ENCODE measurements around the gene RPS26.

DNA sequence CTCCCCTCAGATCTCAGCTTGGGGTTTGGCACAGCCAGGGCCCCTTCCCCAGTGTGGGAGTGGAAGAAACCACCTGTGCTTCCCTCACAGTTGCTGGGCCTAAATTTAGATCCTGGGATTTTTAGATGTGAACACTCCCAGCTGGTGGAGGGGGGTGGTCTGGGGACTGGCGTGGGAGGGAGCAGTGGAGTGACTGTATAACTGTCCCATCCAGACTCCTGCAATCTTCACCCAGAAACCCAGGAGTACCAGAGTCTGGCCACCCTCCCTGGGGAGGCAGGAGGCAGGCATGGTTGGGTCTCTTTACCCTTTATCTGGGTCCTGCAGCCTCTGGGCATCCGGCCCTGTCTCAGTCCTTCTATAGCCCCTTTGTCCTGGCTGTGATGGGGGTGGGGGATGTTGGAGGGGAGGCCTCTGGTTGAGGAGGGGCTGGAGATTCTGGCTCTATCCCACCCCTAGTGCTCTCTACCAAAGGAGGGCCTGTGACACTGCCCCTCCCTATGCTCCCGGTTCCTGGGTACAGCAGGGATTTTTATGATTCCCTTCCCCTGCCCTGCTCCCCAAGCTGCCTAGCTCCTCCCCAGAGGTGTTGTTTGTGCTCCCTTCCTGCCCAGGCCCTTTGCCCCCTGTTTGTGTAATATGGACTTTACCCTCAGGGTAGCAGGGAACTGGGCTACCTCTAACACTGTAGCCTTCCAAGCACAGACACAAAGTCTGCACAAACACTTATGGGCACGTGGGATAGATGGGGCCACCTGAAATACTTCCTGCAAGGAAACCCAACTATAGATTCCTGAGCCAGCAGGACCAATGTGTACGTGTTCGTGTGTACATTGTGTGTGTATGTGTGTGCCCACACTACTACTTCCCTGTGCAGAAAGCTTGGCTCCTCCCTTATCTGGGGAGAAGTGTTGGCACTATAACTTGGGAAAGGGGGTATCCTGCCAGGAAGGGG lies 40.0 kb downstream of the RPS26 start:
- TF ChIP-seq, protein P1, sequence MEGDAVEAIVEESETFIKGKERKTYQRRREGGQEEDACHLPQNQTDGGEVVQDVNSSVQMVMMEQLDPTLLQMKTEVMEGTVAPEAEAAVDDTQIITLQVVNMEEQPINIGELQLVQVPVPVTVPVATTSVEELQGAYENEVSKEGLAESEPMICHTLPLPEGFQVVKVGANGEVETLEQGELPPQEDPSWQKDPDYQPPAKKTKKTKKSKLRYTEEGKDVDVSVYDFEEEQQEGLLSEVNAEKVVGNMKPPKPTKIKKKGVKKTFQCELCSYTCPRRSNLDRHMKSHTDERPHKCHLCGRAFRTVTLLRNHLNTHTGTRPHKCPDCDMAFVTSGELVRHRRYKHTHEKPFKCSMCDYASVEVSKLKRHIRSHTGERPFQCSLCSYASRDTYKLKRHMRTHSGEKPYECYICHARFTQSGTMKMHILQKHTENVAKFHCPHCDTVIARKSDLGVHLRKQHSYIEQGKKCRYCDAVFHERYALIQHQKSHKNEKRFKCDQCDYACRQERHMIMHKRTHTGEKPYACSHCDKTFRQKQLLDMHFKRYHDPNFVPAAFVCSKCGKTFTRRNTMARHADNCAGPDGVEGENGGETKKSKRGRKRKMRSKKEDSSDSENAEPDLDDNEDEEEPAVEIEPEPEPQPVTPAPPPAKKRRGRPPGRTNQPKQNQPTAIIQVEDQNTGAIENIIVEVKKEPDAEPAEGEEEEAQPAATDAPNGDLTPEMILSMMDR (IDR thresholded peaks at IDR 0.05): peak in 1 of 7 experiments; percentile 28
- peak in 2 of 3 donors; percentile 84 to 94 for TF ChIP-seq POLR2AphosphoS5 (IDR thresholded peaks at IDR 0.05)
- TF ChIP-seq POLR2A (IDR thresholded peaks at IDR 0.05): peak in 2 of 4 donors; percentile 60 to 69

All from stomach (tissue), 4 donors.